HG03432 (cell line): ENCODE measurements around the gene TRPM7.
"Not testable (repeated sequence)": the region's sequence is repeated elsewhere in the genome, so short reads cannot be mapped to it uniquely, and the experiment has no call there.

Experiments used
- ATAC-seq: cut with Tn5 transposase; IDR thresholded peaks from one replicate; pipeline ENCODE4 v1.9.1; 2021; ENCODE audit warnings: mild to moderate bottlenecking, moderate library complexity; ENCODE audit not compliant: unreplicated experiment

TRPM7 gene, protein sequence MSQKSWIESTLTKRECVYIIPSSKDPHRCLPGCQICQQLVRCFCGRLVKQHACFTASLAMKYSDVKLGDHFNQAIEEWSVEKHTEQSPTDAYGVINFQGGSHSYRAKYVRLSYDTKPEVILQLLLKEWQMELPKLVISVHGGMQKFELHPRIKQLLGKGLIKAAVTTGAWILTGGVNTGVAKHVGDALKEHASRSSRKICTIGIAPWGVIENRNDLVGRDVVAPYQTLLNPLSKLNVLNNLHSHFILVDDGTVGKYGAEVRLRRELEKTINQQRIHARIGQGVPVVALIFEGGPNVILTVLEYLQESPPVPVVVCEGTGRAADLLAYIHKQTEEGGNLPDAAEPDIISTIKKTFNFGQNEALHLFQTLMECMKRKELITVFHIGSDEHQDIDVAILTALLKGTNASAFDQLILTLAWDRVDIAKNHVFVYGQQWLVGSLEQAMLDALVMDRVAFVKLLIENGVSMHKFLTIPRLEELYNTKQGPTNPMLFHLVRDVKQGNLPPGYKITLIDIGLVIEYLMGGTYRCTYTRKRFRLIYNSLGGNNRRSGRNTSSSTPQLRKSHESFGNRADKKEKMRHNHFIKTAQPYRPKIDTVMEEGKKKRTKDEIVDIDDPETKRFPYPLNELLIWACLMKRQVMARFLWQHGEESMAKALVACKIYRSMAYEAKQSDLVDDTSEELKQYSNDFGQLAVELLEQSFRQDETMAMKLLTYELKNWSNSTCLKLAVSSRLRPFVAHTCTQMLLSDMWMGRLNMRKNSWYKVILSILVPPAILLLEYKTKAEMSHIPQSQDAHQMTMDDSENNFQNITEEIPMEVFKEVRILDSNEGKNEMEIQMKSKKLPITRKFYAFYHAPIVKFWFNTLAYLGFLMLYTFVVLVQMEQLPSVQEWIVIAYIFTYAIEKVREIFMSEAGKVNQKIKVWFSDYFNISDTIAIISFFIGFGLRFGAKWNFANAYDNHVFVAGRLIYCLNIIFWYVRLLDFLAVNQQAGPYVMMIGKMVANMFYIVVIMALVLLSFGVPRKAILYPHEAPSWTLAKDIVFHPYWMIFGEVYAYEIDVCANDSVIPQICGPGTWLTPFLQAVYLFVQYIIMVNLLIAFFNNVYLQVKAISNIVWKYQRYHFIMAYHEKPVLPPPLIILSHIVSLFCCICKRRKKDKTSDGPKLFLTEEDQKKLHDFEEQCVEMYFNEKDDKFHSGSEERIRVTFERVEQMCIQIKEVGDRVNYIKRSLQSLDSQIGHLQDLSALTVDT (N-terminal part only)

GRCh38 chr15:50686469-50687301 lies at the start of gene TRPM7:
TSS of gene TRPM7 (minus strand) at chr15:50686797. CDS start at chr15:50686533, 264 bp downstream.
- ATAC-seq, result peak; percentile 85

DNA sequence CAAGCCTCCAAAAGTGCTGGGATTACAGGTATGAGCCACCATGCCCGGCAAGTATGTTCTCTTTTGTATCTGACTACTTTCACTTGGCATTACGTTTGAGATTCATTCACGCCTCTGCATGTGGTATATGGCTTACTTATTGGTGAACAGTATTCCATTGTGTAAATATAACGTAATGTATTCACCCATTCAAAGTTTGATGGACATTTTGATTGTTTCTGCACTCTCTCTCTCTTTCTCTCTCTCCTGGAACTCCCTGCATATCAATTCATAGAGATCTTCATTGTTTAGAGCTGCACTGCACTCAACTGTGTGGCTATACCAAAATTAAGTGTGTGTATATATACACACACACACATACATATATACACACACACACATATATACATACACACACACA lies 48.6 kb upstream of the TRPM7 start:
- no peak for ATAC-seq

DNA sequence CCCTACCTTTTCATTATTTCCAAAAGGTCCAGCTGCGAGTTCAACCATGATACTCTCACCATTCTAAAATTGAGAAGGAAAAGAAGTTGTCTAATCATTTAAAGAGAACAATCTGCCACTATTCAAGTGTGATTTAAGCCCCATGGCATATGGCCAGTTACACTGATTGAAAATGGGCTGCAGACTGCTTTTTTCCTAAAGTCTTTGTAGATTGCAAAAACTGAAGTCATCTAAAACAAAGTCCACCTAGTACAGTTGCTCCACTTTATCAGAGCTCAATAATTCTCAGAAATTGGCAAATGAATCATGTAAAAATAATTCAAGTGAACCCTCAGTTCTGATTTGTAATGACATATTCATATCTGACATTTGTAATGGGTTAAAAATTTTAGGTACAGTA lies 39.7 kb upstream of the TRPM7 start:
- ATAC-seq, result no peak

DNA sequence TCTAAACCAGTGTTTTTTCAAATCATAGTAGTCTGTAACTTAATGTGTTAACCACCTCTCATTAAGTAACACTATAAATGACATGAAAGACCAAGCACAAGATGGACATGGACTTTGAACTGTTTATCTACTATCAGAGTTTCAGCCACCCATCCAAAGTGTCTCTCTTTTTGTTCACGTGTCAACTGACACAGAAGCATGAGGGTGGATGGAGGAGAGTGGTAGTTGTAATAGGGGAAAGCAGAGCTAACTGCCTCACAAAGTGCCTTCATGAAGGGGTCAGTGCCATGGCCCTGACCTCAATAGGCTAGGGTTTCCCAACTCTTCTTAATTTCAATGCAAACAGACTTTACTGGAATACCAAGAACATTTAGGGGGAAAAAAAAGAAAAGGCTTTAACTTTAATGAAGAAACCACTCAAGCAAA lies 32.1 kb upstream of the TRPM7 start:
- no peak for ATAC-seq

DNA sequence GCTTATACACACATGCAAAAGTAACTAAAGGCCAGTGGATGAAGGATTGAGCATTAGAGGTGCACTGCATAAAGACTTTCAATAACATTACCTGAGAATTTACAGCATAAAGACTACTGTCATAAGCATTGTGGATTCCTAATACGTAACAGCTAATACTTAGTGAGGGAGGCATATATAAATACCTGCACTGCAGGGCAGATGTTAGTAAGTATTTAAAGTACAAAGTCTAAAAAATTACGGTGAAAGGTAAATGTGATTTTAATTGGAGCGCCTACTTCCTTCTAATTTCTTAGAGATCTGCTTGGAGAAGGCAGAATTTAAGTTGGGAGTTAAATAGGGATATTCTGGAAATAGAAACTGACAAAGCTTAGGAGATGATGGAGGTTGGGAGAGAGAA lies 25.4 kb upstream of the TRPM7 start:
- no peak for ATAC-seq

DNA sequence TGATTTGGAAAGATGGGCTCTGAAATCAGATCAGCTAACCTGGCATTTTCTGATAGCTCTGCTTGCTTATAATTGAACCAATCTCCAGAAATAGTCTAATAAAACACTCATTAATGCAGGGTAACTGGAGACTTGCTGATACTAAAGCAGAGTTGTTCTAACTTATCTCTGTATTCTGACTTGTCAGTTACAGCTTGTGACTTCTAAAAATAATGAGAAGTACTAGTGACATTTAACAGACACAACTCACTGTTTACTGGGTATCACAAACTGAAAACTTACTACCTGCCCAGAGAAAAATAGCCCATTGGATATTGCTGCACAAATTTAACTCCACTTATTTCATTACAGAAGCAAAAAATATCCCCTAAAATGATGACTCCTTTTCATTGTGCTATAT lies 24.0 kb upstream of the TRPM7 start:
- no peak for ATAC-seq

GRCh38 chr15:50707878-50708427 lies 21.4 kb upstream of the TRPM7 start:
- ATAC-seq, result no peak

DNA sequence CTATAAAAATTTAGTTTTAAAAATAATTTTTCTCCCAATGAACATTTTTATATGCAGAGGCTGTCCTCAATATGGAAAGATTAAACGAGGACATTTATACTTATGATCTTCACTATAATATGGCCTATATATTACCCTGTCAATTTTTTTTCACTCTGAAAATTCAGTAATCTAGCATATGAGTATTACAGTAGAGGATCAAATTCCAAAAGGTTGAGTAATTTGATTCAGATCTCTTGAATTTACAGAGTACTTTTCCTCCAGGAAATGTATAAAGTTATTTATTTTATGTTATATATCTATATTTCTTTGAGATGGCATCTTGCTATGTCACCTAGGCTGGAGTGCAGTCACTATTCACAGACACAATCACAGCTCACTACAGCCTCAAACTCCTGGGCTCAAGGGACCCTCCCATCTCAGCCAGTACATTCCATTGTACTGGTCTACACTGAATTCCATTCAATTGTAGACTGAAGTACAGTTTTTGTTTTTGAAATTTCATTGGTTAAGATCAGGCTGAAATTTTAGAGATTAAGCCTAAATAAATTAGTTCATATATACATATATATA lies 16.3 kb upstream of the TRPM7 start:
- ATAC-seq, result no peak

GRCh38 chr15:50698101-50698500 lies 11.5 kb upstream of the TRPM7 start:
- no peak for ATAC-seq

DNA sequence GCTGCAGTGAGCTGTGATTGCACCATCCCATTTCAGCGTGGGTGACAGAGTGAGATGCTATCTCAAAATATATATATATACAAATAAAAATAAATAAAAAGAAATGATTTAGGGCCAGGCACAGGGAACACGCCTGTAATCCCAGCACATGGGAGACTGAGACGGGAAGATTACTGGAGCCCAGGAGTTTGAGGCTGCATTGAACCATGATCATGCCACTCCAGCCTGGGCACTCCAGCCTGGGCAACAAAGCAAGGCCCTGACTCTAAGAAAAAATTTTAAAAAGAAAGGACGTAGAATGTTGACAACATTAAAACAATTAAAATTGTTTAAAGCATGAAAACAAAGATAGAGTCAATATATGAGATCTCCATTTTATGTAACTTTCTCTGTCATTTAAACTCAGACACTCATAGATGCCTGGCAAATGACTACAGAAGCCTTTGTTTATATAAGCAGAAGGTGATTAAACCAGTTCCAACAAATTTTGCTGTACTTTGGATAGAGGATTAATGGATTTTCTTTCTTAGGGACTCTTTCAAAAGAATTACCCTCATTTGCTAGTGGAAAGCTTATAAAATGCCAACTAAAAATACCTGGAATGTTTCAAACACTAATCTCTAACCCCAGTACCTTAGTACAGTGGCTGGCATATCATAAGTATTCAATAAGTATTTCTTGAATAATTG lies 10.7 kb upstream of the TRPM7 start:
- no peak for ATAC-seq

GRCh38 chr15:50694634-50695165 lies 8.1 kb upstream of the TRPM7 start:
- not testable (repeated sequence) for ATAC-seq

DNA sequence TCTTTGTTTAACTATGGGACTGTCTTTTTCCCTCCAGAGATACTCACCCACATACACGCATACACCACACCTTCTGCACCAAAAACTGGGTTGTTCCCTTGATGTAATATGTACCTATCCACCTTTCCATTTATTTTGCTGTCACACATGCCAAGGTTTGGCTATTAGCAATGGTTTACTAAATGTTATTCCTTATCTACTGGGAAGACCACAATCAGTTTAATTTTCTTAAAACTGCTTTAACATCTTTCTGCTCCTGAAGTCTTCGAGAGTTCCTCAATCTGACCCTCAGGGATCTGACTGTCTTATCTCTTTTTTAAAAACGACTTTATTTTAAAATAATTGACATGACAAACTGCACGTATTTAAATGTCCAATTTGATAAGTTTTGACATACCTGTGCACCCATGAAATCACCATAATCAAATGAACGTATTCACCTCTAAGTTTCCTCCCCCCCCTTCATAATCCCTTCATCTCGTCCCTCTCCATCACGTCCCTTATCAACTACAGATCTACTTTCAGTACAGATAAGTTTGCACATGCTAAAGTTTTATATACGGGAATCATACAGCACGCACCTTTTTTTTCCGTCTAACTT lies 805 bp upstream of the TRPM7 start:
- no peak for ATAC-seq

GRCh38 chr15:50685976-50686468 lies 575 bp downstream of the TRPM7 start:
- ATAC-seq, result peak; percentile 66

DNA sequence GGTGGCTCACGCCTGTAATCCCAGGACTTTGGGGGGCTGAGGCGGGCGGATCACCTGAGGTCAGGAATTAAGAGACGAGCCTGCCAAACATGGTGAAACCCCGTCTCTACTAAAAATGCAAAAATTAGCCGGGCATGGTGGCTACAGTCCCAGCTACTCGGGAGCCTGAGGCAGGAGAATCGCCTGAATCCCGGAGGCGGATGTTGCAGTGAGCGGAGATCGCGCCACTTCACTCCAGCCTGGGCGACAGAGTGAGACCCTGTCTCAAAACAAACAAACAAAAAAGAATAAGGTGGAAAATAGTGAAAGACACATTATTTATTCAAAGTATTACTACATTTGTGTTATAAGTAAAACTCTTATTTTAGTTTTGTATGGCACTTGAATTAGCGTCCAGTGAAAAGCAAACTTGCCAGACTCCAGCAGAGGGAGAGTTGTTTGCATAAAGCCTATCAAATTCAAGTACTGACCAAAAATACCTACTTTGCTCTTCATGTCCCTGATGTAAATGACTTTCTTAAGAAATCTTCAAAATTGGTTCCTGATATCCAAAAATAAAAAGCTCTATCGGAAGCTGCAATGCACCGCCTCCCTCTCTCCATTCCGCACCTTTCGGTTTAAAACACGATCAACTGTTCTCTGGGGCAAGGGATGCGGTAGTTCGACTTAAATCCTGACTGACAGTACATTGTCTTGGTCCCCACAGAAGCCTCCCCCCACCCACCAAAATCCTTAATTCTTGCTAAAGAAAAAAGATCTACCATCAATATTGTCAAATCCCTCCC lies 1.2 kb downstream of the TRPM7 start:
- ATAC-seq, result no peak

DNA sequence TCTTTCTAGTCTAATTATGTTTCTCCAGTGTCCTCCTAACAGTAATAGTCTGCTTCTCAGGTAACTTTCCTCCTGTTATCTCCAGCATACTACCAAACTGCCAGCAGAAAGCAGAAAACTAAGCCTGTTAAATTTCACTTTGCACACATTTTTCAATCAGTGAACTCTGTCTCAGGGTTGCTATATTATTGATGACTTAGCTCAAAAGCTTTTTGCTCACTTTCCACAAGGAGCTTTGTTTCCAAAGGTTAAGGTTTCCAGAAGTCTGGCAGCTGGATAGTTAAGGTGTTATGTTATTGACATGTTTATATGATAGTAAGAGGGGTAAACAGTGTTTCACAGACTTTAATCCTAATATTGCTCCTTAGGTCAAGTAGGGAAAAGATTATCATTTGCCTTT lies 5.1 kb downstream of the TRPM7 start:
- ATAC-seq, result no peak

- no peak for ATAC-seq
These were observed 9.7 kb downstream of the TRPM7 start for GRCh38 chr15:50676799-50677483.
